GM19328 (cell line): Measurements from ENCODE around the gene DGKQ.
"Not testable (repeated sequence)": the region's sequence is repeated elsewhere in the genome, so short reads cannot be mapped to it uniquely, and the experiment has no call there.

Experiments used
- ATAC-seq: cut with Tn5 transposase; IDR thresholded peaks from one replicate; pipeline ENCODE4 v1.9.1; 2021; ENCODE audit warnings: mild to moderate bottlenecking, moderate library complexity; ENCODE audit not compliant: unreplicated experiment

DGKQ gene

GRCh38 chr4:1010395-1011021 is 37.1 kb upstream of the DGKQ start:
- ATAC-seq: peak; percentile 12

GRCh38 chr4:1009542-1010394 is 36.4 kb upstream of the DGKQ start:
- ATAC-seq: peak; percentile 43

- no peak for ATAC-seq
These were observed 35.6 kb upstream of the DGKQ start for GRCh38 chr4:1008840-1009541.

GRCh38 chr4:1006856-1007255 is 33.5 kb upstream of the DGKQ start:
- ATAC-seq: no peak

GRCh38 chr4:1004557-1005485 is 31.5 kb upstream of the DGKQ start:
- ATAC-seq: no peak

GRCh38 chr4:1004071-1004418 is 30.7 kb upstream of the DGKQ start:
- ATAC-seq: no peak

- ATAC-seq: no peak
These were observed 30.1 kb upstream of the DGKQ start for GRCh38 chr4:1003271-1004070.

- no peak for ATAC-seq
These were observed 29.4 kb upstream of the DGKQ start for GRCh38 chr4:1002631-1003251.

GRCh38 chr4:1002131-1002630 is 28.8 kb upstream of the DGKQ start:
- no peak for ATAC-seq

- no peak for ATAC-seq
These were observed 28.3 kb upstream of the DGKQ start for GRCh38 chr4:1001561-1002130.

GRCh38 chr4:1000686-1001260 is 27.4 kb upstream of the DGKQ start:
- ATAC-seq: no peak

- no peak for ATAC-seq
These were observed 26.6 kb upstream of the DGKQ start for GRCh38 chr4:999882-1000425.

GRCh38 chr4:999240-999863 is 26.0 kb upstream of the DGKQ start:
- not testable (repeated sequence) for ATAC-seq

GRCh38 chr4:998096-998691 is 24.8 kb upstream of the DGKQ start:
- ATAC-seq: no peak

- ATAC-seq: no peak
These were observed 24.2 kb upstream of the DGKQ start for GRCh38 chr4:997375-998071.

- no peak for ATAC-seq
These were observed 23.6 kb upstream of the DGKQ start for GRCh38 chr4:996997-997374.
